ENCODE data around the gene GDF2.

- TF ChIP-seq CTCF (IDR thresholded peaks at IDR 0.05; ENCODE audit: borderline replicate concordance, extremely low read depth, low read length, poor library complexity, severe bottlenecking), result no peak
- TF ChIP-seq EZH2 (IDR thresholded peaks at IDR 0.05; ENCODE audit: borderline replicate concordance, low read depth, low read length, severe bottlenecking), result no peak
Measured at GRCh38 chr10:47305566-47305965, 16.7 kb upstream of the GDF2 start.

All from DND-41 (cell line).